ENCODE results near the gene KIAA1191.

Gene KIAA1191

GRCh38 chr5:176406436-176407052 is 45.0 kb upstream of the KIAA1191 start:
- H3K4me3 ChIP-seq (replicated peaks; ENCODE audit: low read depth, low read length): no peak overlapping the region
- no peak for TF ChIP-seq CTCF (IDR thresholded peaks at IDR 0.05; ENCODE audit: low read depth, low read length, missing control alignments)
- no peak for DNase-seq (ENCODE audit: extremely low read depth, low read depth)

GRCh38 chr5:176405656-176406435 is 44.3 kb upstream of the KIAA1191 start:
- no peak for DNase-seq (ENCODE audit: extremely low read depth, low read depth)
- TF ChIP-seq CTCF (IDR thresholded peaks at IDR 0.05; ENCODE audit: low read depth, low read length, missing control alignments): no peak
- no peak overlapping the region for H3K4me3 ChIP-seq (replicated peaks; ENCODE audit: low read depth, low read length)

DNA sequence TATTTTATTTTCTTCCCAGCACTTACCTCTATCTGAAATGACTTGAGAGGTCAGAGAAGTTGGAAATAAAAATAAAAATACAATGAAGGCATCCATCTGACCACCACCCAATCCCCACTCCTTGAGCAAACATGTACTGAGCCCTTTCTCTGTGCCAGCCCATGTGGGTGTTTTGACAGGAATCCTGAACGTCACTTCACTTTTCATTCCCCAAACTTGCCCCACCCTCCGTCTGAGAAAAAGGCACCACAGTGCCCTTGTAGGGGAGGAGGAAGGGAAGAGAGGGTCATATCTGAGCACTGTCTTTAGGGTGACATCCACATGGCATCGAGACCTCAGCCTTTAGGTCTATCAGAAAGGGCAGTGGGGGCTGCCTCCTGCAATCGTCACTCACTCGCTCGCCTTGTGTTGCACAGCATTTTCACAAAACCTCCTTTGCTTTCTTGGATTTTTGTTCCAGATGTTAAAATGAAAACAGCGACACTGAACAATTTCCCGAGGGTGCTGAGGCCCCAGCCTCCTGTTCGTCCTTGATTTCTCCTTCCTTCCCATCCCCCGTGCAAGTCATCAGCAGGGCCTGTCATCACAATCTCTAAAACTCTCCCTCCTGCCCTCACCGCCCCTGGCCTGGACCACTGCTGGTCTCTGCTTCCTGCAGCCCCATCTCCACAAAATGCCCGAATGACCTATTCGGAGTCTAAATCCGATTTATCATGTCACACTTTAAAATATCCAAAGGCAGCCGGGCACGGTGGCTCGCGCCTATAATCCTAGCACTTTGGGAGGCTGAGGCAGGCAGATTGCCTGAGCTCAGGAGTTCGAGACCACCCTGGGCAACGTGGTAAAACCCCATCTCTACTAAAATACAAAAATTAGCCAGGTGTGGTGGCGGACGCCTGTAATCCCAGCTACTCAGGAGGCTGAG is 40.0 kb upstream of the KIAA1191 start:
- no peak for TF ChIP-seq CTCF (IDR thresholded peaks at IDR 0.05; ENCODE audit: low read depth, low read length, missing control alignments)
- no peak for DNase-seq (ENCODE audit: extremely low read depth, low read depth)
- no peak overlapping the region for H3K4me3 ChIP-seq (replicated peaks; ENCODE audit: low read depth, low read length)

- TF ChIP-seq CTCF (IDR thresholded peaks at IDR 0.05; ENCODE audit: low read depth, low read length, missing control alignments): no peak
- H3K4me3 ChIP-seq (replicated peaks; ENCODE audit: low read depth, low read length): no peak overlapping the region
- DNase-seq (ENCODE audit: extremely low read depth, low read depth): no peak
Observed at GRCh38 chr5:176400382-176401156, 39.0 kb upstream of the KIAA1191 start.

GRCh38 chr5:176397736-176398420 is 36.3 kb upstream of the KIAA1191 start:
- no peak for TF ChIP-seq CTCF (IDR thresholded peaks at IDR 0.05; ENCODE audit: low read depth, low read length, missing control alignments)
- no peak for DNase-seq (ENCODE audit: extremely low read depth, low read depth)
- no peak overlapping the region for H3K4me3 ChIP-seq (replicated peaks; ENCODE audit: low read depth, low read length)
